Thyroid gland (tissue), 4 donors: ENCODE results near the gene OR1F1. TPM values are rescaled to one million over a fixed set of nuclear protein-coding genes. Genes with fewer than 3 reads are reported as not detected.
A peak's percentile ranks its signal among the peaks of the same experiment; 100 is the strongest.

ENCODE experiments used
- DNase-seq, 2 donors: peaks; one replicate each; pipeline ENCODE4 v3.0.0-alpha.2; 2019
- H3K27ac ChIP-seq, 3 donors: fragments of 200-600 bp; sonication (generic); 1 replicate in 2 of 3; 2 replicates in 1 of 3; pipeline ENCODE4 v1.5.1; 2016 to 2019; ENCODE audit warnings: mild to moderate bottlenecking in 1 of 3, moderate library complexity in 1 of 3
- H3K27me3 ChIP-seq: fragments of 200-600 bp; sonication (generic); one replicate; pipeline ENCODE4 v1.5.1; 2019
- H3K36me3 ChIP-seq, 2 donors: fragments of 200-600 bp; sonication (generic); one replicate each; pipeline ENCODE4 v1.5.1; 2016 to 2019
- H3K4me1 ChIP-seq, 2 donors: fragments of 200-600 bp; sonication (generic); one replicate each; pipeline ENCODE4 v1.5.1; 2017 to 2019
- H3K4me3 ChIP-seq, 3 donors: fragments of 200-600 bp; sonication (generic); replicated peaks in 1 of 3; 1 replicate in 2 of 3; 2 replicates in 1 of 3; pipeline ENCODE4 v1.5.1; 2016; ENCODE audit warnings: mild to moderate bottlenecking in 1 of 3
- H3K9me3 ChIP-seq: fragments of 200-600 bp; sonication (generic); one replicate; pipeline ENCODE4 v1.5.1; 2017
- CTCF ChIP-seq, 6 experiments: fragments of 200-600 bp in 3 of 6; fragments of 450-650 bp in 3 of 6; sonication (generic) in 3 of 6; IDR thresholded peaks; one replicate each; pipeline ENCODE4 v1.5.1; 2016 to 2019; ENCODE audit warnings: antibody characterized with exemption in 6 of 6, mild to moderate bottlenecking in 2 of 6, inconsistent platforms in 1 of 6, moderate library complexity in 1 of 6
- POLR2A ChIP-seq, 2 donors: fragments of 450-650 bp; IDR thresholded peaks; one replicate each; pipeline ENCODE4 v1.6.1; 2017; ENCODE audit warnings: antibody characterized with exemption in 2 of 2, mild to moderate bottlenecking in 2 of 2, moderate library complexity in 1 of 2
- WGBS, 2 donors: methylation state at CpG; one replicate each; pipeline ENCODE4 v1.1.5; 2017; 5-methylcytosine and 5-hydroxymethylcytosine counted together
- intact Hi-C: fragments of 100-400 bp; cut with DNase I; formaldehyde crosslinking; loops from one replicate; pipeline ENCODE4 v1.15.1; 2023
- total RNA-seq, 4 donors: library from RNA; depleted of rRNA; stranded (reverse); fragments of >200 nt; gene quantifications; one replicate each; pipeline ENCODE4 v1.2.3, GENCODE V29; 2016

Gene OR1F1
- total RNA-seq, 4 donors from 2014 or later = not detected

GRCh38 chr16:3234543-3234856 lies 46.5 kb downstream of the OR1F1 start:
- Histone ChIP-seq H3K27ac (peak overlapping the region; percentile 86 to 93 (median 92)), H3K9me3 (no peaks in the 10 kb centered on the region), H3K4me1 (peaks cover 8 to 11% of the 10 kb centered on the region in 2 donors), H3K36me3 (peaks cover 25 to 31% of the 10 kb centered on the region in 2 donors), H3K4me3 (peak overlapping the region; percentile 34 to 93 (median 63)), H3K27me3 (no peaks in the 10 kb centered on the region)
- 2 to 6% methylated on average over 12 to 16 of the region's 18 CpGs for whole genome bisulfite sequencing, 2 donors
- no peak for DNase-seq
- intact Hi-C loops = loop anchor here (10.0 kb wide), 1 partner anchor 50 kb away; the partner anchor contains the start of gene ZNF263
- no peak for TF ChIP-seq POLR2A (IDR thresholded peaks at IDR 0.05)
- TF ChIP-seq CTCF (IDR thresholded peaks at IDR 0.05) = no peak

GRCh38 chr16:3234857-3235561 lies 47.0 kb downstream of the OR1F1 start, which contains the start of gene ZNF200:
Gene ZNF200 (minus strand): TSS chr16:3235158. CDS start chr16:3233755, 1,403 bp downstream.
- H3K9me3 ChIP-seq = no peaks in the 10 kb centered on the region
- no peaks in the 10 kb centered on the region for H3K27me3 ChIP-seq
- peak within 1 kb of the TSS; percentile 86 to 93 (median 92) for H3K27ac ChIP-seq
- peaks cover 25 to 27% of the 10 kb centered on the region in 2 donors for H3K36me3 ChIP-seq
- DNase-seq = peak; percentile 96 to 97
- TF ChIP-seq CTCF (IDR thresholded peaks at IDR 0.05) = peak in 1 of 6 experiments; percentile 24
- TF ChIP-seq POLR2A (IDR thresholded peaks at IDR 0.05) = peak in 1 of 2 donors; percentile 49
- peaks cover 8 to 11% of the 10 kb centered on the region in 2 donors for H3K4me1 ChIP-seq
- 1% methylated on average over 27 to 29 of the region's 59 CpGs for WGBS, 2 donors
- peak within 1 kb of the TSS; percentile 34 to 93 (median 63) for H3K4me3 ChIP-seq
- intact Hi-C loops = loop anchor here (10.0 kb wide), 1 partner anchor 50 kb away; the partner anchor contains the start of gene ZNF263

- TF ChIP-seq CTCF (IDR thresholded peaks at IDR 0.05) (no peak), POLR2A (IDR thresholded peaks at IDR 0.05) (no peak)
- intact Hi-C loops = loop anchor here (10.0 kb wide), 1 partner anchor 49 kb away; the partner anchor contains the start of gene ZNF263
- Histone ChIP-seq H3K4me3 (no peak overlapping the region), H3K4me1 (peaks cover 8 to 11% of the 10 kb centered on the region in 2 donors), H3K27ac (no peak overlapping the region), H3K27me3 (no peaks in the 10 kb centered on the region), H3K36me3 (peaks cover 15 to 16% of the 10 kb centered on the region in 2 donors), H3K9me3 (no peaks in the 10 kb centered on the region)
- peak; percentile 10 to 23 for DNase-seq
- WGBS, 2 donors = 88 to 90% methylated on average over 28 of the region's 29 CpGs
These were observed 48.1 kb downstream of the OR1F1 start for GRCh38 chr16:3235856-3236669.

- 61 to 69% methylated on average over 5 of the region's 5 CpGs for WGBS, 2 donors
- no peaks in the 10 kb centered on the region for H3K36me3 ChIP-seq
- intact Hi-C loops = no loop called here
- DNase-seq = no peak
- no peaks in the 10 kb centered on the region for H3K27me3 ChIP-seq
- no peak overlapping the region for H3K27ac ChIP-seq
- TF ChIP-seq CTCF (IDR thresholded peaks at IDR 0.05) (no peak), POLR2A (IDR thresholded peaks at IDR 0.05) (no peak)
- no peaks in the 10 kb centered on the region for H3K4me1 ChIP-seq
- H3K4me3 ChIP-seq = no peak overlapping the region
- no peaks in the 10 kb centered on the region for H3K9me3 ChIP-seq
These were observed 53.8 kb downstream of the OR1F1 start for GRCh38 chr16:3241761-3242160.
